ENCODE results near the gene F7.

GRCh38 chr13:113058129-113058987 lies 47.2 kb upstream of the F7 start:
- TF ChIP-seq POLR2A (IDR thresholded peaks at IDR 0.05; ENCODE audit: low read depth, low read length): no peak
- no peak for TF ChIP-seq CTCF (IDR thresholded peaks at IDR 0.05; ENCODE audit: extremely low read depth in 1 of 2, insufficient read depth in 1 of 2, low read depth in 1 of 2, low read length in 2 of 2)
- no peak for TF ChIP-seq MYC (IDR thresholded peaks at IDR 0.05; ENCODE audit: low read depth, low read length)
- TF ChIP-seq MAX (IDR thresholded peaks at IDR 0.05; ENCODE audit: insufficient read depth, insufficient read length): no peak
- no peak for TF ChIP-seq EZH2 (IDR thresholded peaks at IDR 0.05; ENCODE audit: borderline replicate concordance, low read depth, low read length, severe bottlenecking)
- TF ChIP-seq POLR2AphosphoS5 (IDR thresholded peaks at IDR 0.05; ENCODE audit: insufficient read depth, low read depth, low read length): no peak
- TF ChIP-seq JUN (IDR thresholded peaks at IDR 0.05; ENCODE audit: borderline replicate concordance, insufficient read depth, insufficient read length, low read depth): no peak
